GM18499 (cell line): ENCODE results near the gene KBTBD13.

ENCODE experiments used
- ATAC-seq: cut with Tn5 transposase; IDR thresholded peaks from one replicate; pipeline ENCODE4 v1.9.1; 2021; ENCODE audit warnings: moderate number of reproducible peaks; ENCODE audit not compliant: insufficient read depth, unreplicated experiment

Gene KBTBD13

DNA sequence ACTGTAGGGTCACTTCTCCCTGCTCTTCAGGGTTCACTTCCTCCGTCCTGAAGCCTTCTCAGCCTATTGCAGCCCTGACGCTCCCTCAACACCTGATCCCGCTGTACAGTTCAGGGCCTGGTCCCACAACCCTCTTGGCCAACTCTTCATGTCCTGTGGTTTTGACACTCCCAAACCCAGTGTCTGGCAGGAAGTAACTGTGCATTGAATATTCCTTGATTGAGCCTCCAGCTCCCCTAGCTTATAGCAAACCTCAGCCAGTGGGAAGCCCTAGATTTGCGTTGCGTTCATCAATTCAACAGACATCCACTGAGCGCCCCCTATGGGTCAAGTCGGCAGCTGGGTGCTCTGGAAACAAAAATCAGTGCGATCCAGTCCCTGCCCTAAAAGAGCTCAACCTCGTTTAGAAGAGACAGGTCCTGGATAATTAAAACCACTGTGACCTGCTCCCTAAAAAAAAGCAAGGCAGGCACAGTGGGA lies 24.9 kb downstream of the KBTBD13 start:
- ATAC-seq: no peak

DNA sequence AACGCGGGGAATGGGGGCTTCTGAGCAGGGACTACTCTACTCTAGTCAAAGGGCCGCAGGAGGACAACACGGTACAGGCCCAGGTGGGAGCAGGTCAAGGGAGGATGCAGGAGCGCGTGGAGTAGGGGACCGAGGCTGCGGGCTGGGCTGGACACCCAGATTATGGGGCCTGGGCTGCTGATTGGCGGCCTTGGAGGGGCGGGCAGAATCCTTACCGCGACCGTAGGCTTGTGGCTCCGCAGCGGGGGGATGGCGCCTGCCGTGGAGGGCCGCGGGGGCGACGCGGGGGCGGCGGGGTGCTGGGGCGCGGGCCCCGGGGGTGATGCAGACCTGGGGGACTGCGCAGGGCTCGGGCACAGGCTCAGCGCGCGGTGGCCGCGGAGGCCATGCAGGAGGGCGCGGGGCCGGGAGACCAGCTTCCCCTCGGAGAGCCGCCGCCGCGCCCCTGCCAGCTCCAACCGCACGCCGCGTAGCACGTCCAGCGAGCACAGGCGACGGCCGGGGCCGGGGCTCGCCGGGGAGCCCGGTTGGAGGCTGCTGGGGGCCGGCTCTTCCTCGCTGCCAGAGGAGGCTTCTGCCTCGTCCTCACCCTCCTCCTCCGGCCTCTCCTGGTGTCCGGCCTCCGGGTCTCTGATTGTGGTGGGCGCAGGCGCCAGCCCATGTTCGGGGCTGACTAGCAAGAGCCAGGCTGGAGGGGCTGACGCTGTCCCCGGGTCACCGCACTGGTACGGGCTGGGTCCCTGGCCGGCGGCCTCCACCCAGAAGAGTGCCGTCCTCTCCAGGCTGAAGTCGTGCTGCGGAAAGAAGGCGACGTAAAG lies 25.6 kb downstream of the KBTBD13 start:
- ATAC-seq: no peak

DNA sequence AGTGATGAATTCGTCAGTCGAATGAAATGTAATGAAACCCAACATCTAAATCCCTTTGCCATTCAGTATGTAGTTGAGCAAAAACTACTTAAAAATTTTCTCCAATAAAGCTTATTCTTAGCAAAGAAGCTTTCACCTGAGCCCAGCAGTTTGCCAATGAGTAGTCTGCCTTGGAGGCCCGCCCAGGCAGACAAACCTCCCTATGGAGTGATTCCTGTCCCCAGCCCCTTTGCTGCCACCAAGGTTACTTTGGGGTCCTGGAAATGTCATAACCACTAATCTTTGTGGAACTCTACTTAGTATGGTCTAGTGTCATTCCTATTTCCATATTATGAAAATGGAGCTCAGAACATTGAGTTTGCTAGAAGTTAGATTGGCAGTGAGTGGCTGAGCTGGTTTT lies 26.4 kb downstream of the KBTBD13 start:
- ATAC-seq: no peak

DNA sequence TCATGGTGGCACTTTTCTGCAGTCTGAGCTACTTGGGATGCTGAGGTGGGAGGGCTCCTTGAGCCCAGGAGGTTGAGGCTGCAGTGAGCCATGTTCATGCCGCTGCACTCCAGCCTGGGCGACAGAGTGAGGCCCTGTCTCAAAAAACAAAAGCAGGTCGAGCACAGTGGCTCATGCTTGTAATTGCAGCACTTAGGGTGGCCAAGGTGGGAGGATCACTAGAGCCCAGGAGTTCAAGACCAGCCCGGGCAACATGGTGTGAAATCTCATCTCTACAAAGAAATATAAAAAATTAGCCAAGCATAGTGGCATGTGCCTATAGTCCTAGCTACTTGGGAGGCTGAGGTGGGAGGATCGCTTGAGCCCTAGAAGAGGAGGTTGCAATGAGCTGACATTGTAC lies 28.5 kb downstream of the KBTBD13 start:
- no peak for ATAC-seq

DNA sequence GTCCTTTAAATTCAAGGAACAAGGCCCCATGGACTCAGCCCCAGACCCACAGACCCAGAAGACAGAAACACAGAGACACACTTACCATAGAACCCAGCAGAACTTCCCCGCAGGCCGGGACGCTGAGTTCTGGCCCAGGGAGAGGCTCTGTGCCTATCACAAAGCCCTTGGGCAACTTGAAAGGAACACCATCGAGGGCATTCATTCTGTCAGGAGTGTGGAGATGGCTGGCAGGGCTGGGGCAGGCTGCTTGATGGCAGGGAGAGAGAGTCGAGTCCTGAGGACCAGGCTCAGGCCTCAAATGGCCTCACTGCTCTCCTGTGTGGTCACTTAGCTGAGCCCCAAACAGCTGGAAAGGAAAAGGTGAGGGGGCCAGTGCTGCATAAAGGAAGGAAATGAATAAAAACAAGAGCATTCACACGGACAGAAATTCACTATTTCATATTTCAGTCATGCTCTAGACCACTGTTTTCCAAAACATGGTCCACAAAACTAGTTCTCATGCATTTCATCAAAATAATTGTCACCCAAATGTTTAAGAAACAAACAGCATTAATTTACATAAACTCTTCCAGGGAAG lies 29.6 kb downstream of the KBTBD13 start:
- ATAC-seq: no peak

DNA sequence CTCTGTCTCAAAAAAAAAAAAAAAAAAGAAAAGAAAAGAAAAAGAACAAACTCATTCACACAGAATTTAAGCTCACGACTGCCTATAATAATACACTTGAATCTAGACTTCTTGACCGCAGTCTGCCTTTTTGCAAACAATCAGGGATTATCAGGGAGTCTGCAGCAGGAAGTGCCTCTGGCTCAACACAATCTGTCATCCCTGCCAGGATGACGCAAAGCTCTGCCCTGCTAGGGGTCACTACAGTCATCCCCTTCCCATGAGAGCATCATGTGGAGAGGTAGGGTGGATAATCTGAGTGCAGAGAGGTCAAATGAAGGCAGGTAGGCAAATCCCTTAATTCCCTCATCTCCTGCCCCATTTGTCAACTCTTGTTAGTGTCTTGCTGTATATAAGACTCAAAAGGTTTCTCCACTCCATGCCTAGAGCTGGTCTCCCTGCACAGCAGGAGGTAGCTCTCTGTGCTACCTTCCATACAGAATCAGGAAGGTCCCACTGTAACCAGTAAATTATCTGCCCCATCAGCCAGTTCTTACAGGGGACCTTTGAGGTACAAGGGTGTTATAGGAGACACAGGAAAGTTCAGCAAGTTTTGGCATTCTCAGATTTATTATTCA lies 34.2 kb downstream of the KBTBD13 start:
- ATAC-seq: no peak

DNA sequence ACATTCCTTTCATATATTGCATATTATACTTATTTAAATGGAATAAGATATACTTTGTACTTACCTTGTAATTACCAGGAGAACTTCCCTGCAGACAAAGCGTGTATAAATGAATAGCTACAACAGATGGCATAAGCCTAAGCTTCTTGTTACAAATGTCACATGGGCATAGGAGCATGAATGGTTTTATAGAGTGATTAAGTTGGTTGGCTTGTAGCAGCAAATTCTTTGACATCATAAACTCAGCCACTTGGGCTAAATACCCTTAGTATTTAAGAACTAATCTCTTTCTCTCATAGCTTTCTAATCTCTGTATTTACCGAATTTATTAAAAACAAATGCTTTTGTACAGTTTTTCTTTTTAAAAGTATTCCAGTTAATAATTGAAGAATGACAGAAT lies 38.5 kb downstream of the KBTBD13 start, which contains the start of gene UBAP1L:
Gene UBAP1L, minus strand, starts transcription at position 115 of the 400 bp plus-strand sequence. CDS start 8,985 bp downstream, outside the sequence.
- no peak for ATAC-seq

DNA sequence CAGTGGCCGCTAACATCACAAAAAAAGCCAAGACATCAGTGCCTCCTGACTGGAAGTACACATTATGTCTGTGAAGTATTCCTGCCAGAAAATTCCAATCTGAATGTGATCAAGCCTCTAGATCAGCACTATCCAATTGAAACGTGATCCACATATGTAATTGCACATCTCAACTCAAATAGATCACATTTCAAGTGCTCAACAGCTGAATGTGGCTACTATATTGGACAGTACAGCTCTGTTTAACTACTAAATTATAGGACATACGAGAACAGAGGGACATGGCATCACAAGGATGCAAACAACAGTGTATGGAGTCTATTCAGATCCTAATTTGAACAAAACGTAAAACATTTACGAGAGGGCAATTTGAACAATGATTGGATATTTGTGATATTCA lies 39.0 kb downstream of the KBTBD13 start:
- ATAC-seq: no peak
